WTC11 (cell line): Measurements from ENCODE around the gene ELL3. TPM values are rescaled to one million over a fixed set of nuclear protein-coding genes. Genes with fewer than 3 reads are reported as not detected.

Experiments used
- ATF1 ChIP-seq: sonication (generic); formaldehyde crosslinking; IDR thresholded peaks from 2 replicates; pipeline ENCODE4 v1.8.1; 2023; ENCODE audit warnings: mild to moderate bottlenecking, moderate library complexity, missing genetic modification reagents
- EMX1 ChIP-seq: fragments of 250-450 bp; sonication (Bioruptor Pico); IDR thresholded peaks from 2 replicates; pipeline ENCODE4 v1.8.0; 2021; ENCODE audit warnings: mild to moderate bottlenecking
- FOXJ3 ChIP-seq: sonication (generic); formaldehyde crosslinking; IDR thresholded peaks from 2 replicates; pipeline ENCODE4 v1.9.0; 2021; ENCODE audit warnings: missing genetic modification reagents, mild to moderate bottlenecking, borderline replicate concordance
- FOXP4 ChIP-seq: sonication (generic); formaldehyde crosslinking; IDR thresholded peaks from 2 replicates; pipeline ENCODE4 v1.8.0; 2022; ENCODE audit warnings: mild to moderate bottlenecking, missing genetic modification reagents
- GTF2I ChIP-seq: fragments of 250-450 bp; sonication (Bioruptor Pico); conservative IDR thresholded peaks from 2 replicates; pipeline ENCODE4 v1.4.0; 2021; ENCODE audit warnings: mild to moderate bottlenecking
- HMGXB4 ChIP-seq: sonication (generic); formaldehyde crosslinking; IDR thresholded peaks from 2 replicates; pipeline ENCODE4 v1.8.1; 2023; ENCODE audit warnings: mild to moderate bottlenecking, moderate library complexity, missing genetic modification reagents
- IRF1 ChIP-seq: sonication (generic); formaldehyde crosslinking; IDR thresholded peaks from 2 replicates; pipeline ENCODE4 v1.8.0; 2023; ENCODE audit warnings: missing genetic modification reagents
- NFYB ChIP-seq: sonication (generic); formaldehyde crosslinking; conservative IDR thresholded peaks from 2 replicates; pipeline ENCODE4 v1.8.0; 2022; ENCODE audit warnings: low read depth, missing genetic modification reagents
- OVOL2 ChIP-seq: fragments of 250-450 bp; sonication (Bioruptor Pico); IDR thresholded peaks from 2 replicates; pipeline ENCODE4 v1.9.0; 2021; ENCODE audit warnings: mild to moderate bottlenecking, borderline replicate concordance
- PRRX2 ChIP-seq: fragments of 250-450 bp; sonication (Bioruptor Pico); IDR thresholded peaks from 2 replicates; pipeline ENCODE4 v1.8.0; 2021; ENCODE audit warnings: mild to moderate bottlenecking
- SMAD3 ChIP-seq: sonication (generic); formaldehyde crosslinking; IDR thresholded peaks from 2 replicates; pipeline ENCODE4 v1.8.0; 2022; ENCODE audit warnings: missing genetic modification reagents, mild to moderate bottlenecking, borderline replicate concordance
- SMAD4 ChIP-seq: sonication (generic); formaldehyde crosslinking; IDR thresholded peaks from 2 replicates; pipeline ENCODE4 v1.8.0; 2022; ENCODE audit warnings: mild to moderate bottlenecking, missing genetic modification reagents
- SP1 ChIP-seq: sonication (generic); formaldehyde crosslinking; conservative IDR thresholded peaks from 2 replicates; pipeline ENCODE4 v1.8.1; 2022; ENCODE audit warnings: missing genetic modification reagents
- ZNF232 ChIP-seq: sonication (generic); formaldehyde crosslinking; IDR thresholded peaks from 2 replicates; pipeline ENCODE4 v1.8.0; 2022; ENCODE audit warnings: mild to moderate bottlenecking, missing genetic modification reagents
- ZNF263 ChIP-seq: sonication (generic); formaldehyde crosslinking; IDR thresholded peaks from 2 replicates; pipeline ENCODE4 v1.8.1; 2022; ENCODE audit warnings: low read depth, mild to moderate bottlenecking, moderate library complexity, missing genetic modification reagents
- ZNF396 ChIP-seq: fragments of 250-450 bp; sonication (Bioruptor Pico); IDR thresholded peaks from 2 replicates; pipeline ENCODE4 v1.8.0; 2021; ENCODE audit warnings: mild to moderate bottlenecking, moderate library complexity, borderline replicate concordance
- ZSCAN18 ChIP-seq: fragments of 250-450 bp; sonication (Bioruptor Pico); IDR thresholded peaks from 2 replicates; pipeline ENCODE4 v2.1.2; 2022; ENCODE audit warnings: mild to moderate bottlenecking, moderate library complexity
- total RNA-seq: library from RNA; stranded (reverse); gene quantifications from 3 replicates; pipeline ENCODE4 v1.2.3, GENCODE V29; 2021
- TF ChIP-seq, protein P1 (sequence below): sonication (generic); formaldehyde crosslinking; IDR thresholded peaks from 2 replicates; pipeline ENCODE4 v1.8.0; 2022; ENCODE audit warnings: mild to moderate bottlenecking, missing genetic modification reagents
- TF ChIP-seq, protein P2 (sequence below): sonication (generic); formaldehyde crosslinking; IDR thresholded peaks from 2 replicates; pipeline ENCODE4 v1.8.1; 2022; ENCODE audit warnings: low read depth, missing genetic modification reagents, borderline replicate concordance
- TF ChIP-seq, protein P3 (sequence below): fragments of 250-450 bp; sonication (Bioruptor Pico); IDR thresholded peaks from 2 replicates; pipeline ENCODE4 v1.9.0; 2021; ENCODE audit warnings: mild to moderate bottlenecking, borderline replicate concordance
- TF ChIP-seq, protein P4 (sequence below): sonication (generic); formaldehyde crosslinking; conservative IDR thresholded peaks from 2 replicates; pipeline ENCODE4 v1.8.1; 2022; ENCODE audit warnings: mild to moderate bottlenecking, missing genetic modification reagents
- TF ChIP-seq, protein P5 (sequence below): sonication (generic); formaldehyde crosslinking; IDR thresholded peaks from 2 replicates; pipeline ENCODE4 v1.8.1; 2022; ENCODE audit warnings: mild to moderate bottlenecking, moderate library complexity, missing genetic modification reagents

ELL3 gene
- total RNA-seq, 1 experiment from 2014 or later: 8.8 TPM

GRCh38 chr15:43800286-43801141 is 23.7 kb upstream of the ELL3 start, which contains the start of gene HYPK (continued):
- TF ChIP-seq PRRX2 (CRISPR knock-in tag): no peak
- TF ChIP-seq, protein P1, sequence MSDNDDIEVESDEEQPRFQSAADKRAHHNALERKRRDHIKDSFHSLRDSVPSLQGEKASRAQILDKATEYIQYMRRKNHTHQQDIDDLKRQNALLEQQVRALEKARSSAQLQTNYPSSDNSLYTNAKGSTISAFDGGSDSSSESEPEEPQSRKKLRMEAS (CRISPR knock-in tag): peak; percentile 86
- TF ChIP-seq NFYB (CRISPR knock-in tag): no peak
- TF ChIP-seq, protein P2, sequence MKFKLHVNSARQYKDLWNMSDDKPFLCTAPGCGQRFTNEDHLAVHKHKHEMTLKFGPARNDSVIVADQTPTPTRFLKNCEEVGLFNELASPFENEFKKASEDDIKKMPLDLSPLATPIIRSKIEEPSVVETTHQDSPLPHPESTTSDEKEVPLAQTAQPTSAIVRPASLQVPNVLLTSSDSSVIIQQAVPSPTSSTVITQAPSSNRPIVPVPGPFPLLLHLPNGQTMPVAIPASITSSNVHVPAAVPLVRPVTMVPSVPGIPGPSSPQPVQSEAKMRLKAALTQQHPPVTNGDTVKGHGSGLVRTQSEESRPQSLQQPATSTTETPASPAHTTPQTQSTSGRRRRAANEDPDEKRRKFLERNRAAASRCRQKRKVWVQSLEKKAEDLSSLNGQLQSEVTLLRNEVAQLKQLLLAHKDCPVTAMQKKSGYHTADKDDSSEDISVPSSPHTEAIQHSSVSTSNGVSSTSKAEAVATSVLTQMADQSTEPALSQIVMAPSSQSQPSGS: no peak
- no peak for TF ChIP-seq SMAD4 (CRISPR knock-in tag)
- TF ChIP-seq SMAD3: no peak
- TF ChIP-seq, protein P3, sequence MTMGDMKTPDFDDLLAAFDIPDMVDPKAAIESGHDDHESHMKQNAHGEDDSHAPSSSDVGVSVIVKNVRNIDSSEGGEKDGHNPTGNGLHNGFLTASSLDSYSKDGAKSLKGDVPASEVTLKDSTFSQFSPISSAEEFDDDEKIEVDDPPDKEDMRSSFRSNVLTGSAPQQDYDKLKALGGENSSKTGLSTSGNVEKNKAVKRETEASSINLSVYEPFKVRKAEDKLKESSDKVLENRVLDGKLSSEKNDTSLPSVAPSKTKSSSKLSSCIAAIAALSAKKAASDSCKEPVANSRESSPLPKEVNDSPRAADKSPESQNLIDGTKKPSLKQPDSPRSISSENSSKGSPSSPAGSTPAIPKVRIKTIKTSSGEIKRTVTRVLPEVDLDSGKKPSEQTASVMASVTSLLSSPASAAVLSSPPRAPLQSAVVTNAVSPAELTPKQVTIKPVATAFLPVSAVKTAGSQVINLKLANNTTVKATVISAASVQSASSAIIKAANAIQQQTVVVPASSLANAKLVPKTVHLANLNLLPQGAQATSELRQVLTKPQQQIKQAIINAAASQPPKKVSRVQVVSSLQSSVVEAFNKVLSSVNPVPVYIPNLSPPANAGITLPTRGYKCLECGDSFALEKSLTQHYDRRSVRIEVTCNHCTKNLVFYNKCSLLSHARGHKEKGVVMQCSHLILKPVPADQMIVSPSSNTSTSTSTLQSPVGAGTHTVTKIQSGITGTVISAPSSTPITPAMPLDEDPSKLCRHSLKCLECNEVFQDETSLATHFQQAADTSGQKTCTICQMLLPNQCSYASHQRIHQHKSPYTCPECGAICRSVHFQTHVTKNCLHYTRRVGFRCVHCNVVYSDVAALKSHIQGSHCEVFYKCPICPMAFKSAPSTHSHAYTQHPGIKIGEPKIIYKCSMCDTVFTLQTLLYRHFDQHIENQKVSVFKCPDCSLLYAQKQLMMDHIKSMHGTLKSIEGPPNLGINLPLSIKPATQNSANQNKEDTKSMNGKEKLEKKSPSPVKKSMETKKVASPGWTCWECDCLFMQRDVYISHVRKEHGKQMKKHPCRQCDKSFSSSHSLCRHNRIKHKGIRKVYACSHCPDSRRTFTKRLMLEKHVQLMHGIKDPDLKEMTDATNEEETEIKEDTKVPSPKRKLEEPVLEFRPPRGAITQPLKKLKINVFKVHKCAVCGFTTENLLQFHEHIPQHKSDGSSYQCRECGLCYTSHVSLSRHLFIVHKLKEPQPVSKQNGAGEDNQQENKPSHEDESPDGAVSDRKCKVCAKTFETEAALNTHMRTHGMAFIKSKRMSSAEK (CRISPR knock-in tag): no peak
- TF ChIP-seq, protein P4, sequence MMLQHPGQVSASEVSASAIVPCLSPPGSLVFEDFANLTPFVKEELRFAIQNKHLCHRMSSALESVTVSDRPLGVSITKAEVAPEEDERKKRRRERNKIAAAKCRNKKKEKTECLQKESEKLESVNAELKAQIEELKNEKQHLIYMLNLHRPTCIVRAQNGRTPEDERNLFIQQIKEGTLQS: no peak
- TF ChIP-seq FOXP4 (CRISPR knock-in tag): peak; percentile 80; the same call in 1 of the 2 replicates
- TF ChIP-seq ATF1 (CRISPR knock-in tag): no peak
- TF ChIP-seq OVOL2 (CRISPR knock-in tag): no peak
- no peak for TF ChIP-seq GTF2I (CRISPR knock-in tag)
- TF ChIP-seq ZNF263 (CRISPR knock-in tag): no peak
- no peak for TF ChIP-seq ZSCAN18 (CRISPR knock-in tag)
- TF ChIP-seq HMGXB4: no peak
- peak; percentile 18; the same call in 1 of the 2 replicates for TF ChIP-seq ZNF232 (CRISPR knock-in tag)
- no peak for TF ChIP-seq EMX1 (CRISPR knock-in tag)
- no peak for TF ChIP-seq ZNF396 (CRISPR knock-in tag)
- peak; percentile 72 for TF ChIP-seq SP1 (CRISPR knock-in tag)
- TF ChIP-seq IRF1 (CRISPR knock-in tag): 0 out of 2 replicates have a peak, but pooled peaks have one; percentile 53
- no peak for TF ChIP-seq FOXJ3 (CRISPR knock-in tag)
- TF ChIP-seq, protein P5, sequence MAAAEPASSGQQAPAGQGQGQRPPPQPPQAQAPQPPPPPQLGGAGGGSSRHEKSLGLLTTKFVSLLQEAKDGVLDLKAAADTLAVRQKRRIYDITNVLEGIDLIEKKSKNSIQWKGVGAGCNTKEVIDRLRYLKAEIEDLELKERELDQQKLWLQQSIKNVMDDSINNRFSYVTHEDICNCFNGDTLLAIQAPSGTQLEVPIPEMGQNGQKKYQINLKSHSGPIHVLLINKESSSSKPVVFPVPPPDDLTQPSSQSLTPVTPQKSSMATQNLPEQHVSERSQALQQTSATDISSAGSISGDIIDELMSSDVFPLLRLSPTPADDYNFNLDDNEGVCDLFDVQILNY: 0 out of 2 replicates have a peak, but pooled peaks have one; percentile 48
- TF ChIP-seq, all 79 proteins: peak for 17
